Esophagus squamous epithelium (tissue), 5 donors: ENCODE measurements around the gene PLIN5. TPM values are rescaled to one million over a fixed set of nuclear protein-coding genes. Genes with fewer than 3 reads are reported as not detected.

Experiments
- DNase-seq: peaks from one replicate; lab custom pipeline; 2025; lab: John Stamatoyannopoulos, UW
- H3K27ac ChIP-seq, 4 donors: fragments of 200-600 bp; sonication (generic); one replicate each; pipeline ENCODE4 v1.5.1; 2016 to 2019; ENCODE audit warnings: mild to moderate bottlenecking in 1 of 4
- H3K27me3 ChIP-seq, 4 donors: fragments of 200-600 bp; sonication (generic); 1 replicate in 3 of 4; 2 replicates in 1 of 4; pipeline versions ENCODE4 v1.5.1 to v1.6.0; 2017 to 2021; ENCODE audit warnings: antibody characterized with exemption in 1 of 4
- H3K36me3 ChIP-seq, 3 donors: fragments of 200-600 bp; sonication (generic); one replicate each; pipeline ENCODE4 v1.5.1; 2016 to 2019
- H3K4me1 ChIP-seq, 3 donors: fragments of 200-600 bp; sonication (generic); one replicate each; pipeline ENCODE4 v1.5.1; 2017 to 2019
- H3K4me3 ChIP-seq, 4 donors: fragments of 200-600 bp; sonication (generic); 1 replicate in 3 of 4; 2 replicates in 1 of 4; pipeline ENCODE4 v1.5.1; 2016 to 2019; ENCODE audit warnings: mild to moderate bottlenecking in 2 of 4, moderate library complexity in 1 of 4
- H3K9me3 ChIP-seq, 3 donors: fragments of 200-600 bp; sonication (generic); one replicate each; pipeline ENCODE4 v1.5.1; 2016 to 2019
- POLR2A ChIP-seq, 4 donors: fragments of 450-650 bp; IDR thresholded peaks; one replicate each; pipeline ENCODE4 v1.6.1; 2017; ENCODE audit warnings: antibody characterized with exemption in 4 of 4, mild to moderate bottlenecking in 4 of 4, moderate library complexity in 3 of 4
- WGBS, 2 donors: methylation state at CpG; one replicate each; pipeline ENCODE4 v1.1.5; 2018; 5-methylcytosine and 5-hydroxymethylcytosine counted together
- intact Hi-C: fragments of 100-400 bp; cut with DNase I; formaldehyde crosslinking; loops from one replicate; pipeline ENCODE4 v1.15.0; 2022
- total RNA-seq, 4 donors: library from RNA; depleted of rRNA; stranded (reverse); fragments of >200 nt; gene quantifications; one replicate each; pipeline ENCODE4 v1.1.0, GENCODE V29; 2016
- TF ChIP-seq, protein P1 (sequence below), 6 experiments: fragments of 450-650 bp in 4 of 6; fragments of 200-600 bp in 2 of 6; sonication (generic) in 2 of 6; IDR thresholded peaks; one replicate each; pipeline ENCODE4 v1.5.1; 2016 to 2019; ENCODE audit warnings: antibody characterized with exemption in 6 of 6, mild to moderate bottlenecking in 4 of 6, moderate library complexity in 4 of 6
- donor health status: DM: yes; HTN: yes; CAD: no.

Gene PLIN5
- total RNA-seq, 4 donors from 2014 or later = 1.9 to 12.9 (median 5.2) TPM

DNA sequence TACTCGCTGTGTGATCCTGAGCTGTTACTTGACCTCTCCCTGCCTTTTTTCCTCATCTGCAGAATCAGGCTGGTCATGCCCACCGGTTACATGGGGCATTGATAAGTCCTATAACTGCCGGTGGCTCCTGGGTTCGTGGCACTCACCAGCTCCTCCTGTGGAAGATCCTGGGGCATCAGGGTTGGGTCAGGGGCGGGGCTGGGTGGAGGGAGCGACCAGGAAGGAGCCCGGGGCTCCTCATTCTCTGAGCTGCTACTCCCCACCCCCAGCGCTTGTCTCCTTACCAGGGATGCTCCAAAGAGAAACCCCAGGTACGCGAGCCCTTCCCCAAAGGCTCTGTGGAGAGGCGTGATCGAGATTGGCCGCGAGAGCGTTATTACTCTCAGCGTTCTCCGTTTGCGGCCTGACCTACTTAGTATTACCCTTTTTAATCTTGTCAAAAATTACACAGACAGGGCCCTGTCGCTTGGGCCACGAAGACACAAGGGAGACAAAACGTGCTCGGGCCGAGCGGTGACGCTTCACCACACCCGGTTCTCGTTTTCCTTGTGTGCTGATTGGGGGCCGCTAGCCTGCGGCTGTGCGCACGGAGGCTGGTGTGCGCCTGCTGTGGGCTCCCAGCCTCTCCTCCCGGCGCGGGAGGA, 52.2 kb downstream of the PLIN5 start:
- TF ChIP-seq, protein P1, sequence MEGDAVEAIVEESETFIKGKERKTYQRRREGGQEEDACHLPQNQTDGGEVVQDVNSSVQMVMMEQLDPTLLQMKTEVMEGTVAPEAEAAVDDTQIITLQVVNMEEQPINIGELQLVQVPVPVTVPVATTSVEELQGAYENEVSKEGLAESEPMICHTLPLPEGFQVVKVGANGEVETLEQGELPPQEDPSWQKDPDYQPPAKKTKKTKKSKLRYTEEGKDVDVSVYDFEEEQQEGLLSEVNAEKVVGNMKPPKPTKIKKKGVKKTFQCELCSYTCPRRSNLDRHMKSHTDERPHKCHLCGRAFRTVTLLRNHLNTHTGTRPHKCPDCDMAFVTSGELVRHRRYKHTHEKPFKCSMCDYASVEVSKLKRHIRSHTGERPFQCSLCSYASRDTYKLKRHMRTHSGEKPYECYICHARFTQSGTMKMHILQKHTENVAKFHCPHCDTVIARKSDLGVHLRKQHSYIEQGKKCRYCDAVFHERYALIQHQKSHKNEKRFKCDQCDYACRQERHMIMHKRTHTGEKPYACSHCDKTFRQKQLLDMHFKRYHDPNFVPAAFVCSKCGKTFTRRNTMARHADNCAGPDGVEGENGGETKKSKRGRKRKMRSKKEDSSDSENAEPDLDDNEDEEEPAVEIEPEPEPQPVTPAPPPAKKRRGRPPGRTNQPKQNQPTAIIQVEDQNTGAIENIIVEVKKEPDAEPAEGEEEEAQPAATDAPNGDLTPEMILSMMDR (IDR thresholded peaks at IDR 0.05) = no peak
- TF ChIP-seq POLR2A (IDR thresholded peaks at IDR 0.05) = no peak
- Histone ChIP-seq H3K36me3 (peaks cover 3 to 82% (median 8%) of the 10 kb centered on the region in 3 donors), H3K27ac (no peak overlapping the region), H3K9me3 (no peaks in the 10 kb centered on the region), H3K4me3 (no peak overlapping the region), H3K4me1 (no peaks in the 10 kb centered on the region), H3K27me3 (no peaks in the 10 kb centered on the region)
- intact Hi-C loops = no loop called here
- no peak for DNase-seq
- 90 to 92% methylated on average over 25 to 28 of the region's 35 CpGs for WGBS, 2 donors

DNA sequence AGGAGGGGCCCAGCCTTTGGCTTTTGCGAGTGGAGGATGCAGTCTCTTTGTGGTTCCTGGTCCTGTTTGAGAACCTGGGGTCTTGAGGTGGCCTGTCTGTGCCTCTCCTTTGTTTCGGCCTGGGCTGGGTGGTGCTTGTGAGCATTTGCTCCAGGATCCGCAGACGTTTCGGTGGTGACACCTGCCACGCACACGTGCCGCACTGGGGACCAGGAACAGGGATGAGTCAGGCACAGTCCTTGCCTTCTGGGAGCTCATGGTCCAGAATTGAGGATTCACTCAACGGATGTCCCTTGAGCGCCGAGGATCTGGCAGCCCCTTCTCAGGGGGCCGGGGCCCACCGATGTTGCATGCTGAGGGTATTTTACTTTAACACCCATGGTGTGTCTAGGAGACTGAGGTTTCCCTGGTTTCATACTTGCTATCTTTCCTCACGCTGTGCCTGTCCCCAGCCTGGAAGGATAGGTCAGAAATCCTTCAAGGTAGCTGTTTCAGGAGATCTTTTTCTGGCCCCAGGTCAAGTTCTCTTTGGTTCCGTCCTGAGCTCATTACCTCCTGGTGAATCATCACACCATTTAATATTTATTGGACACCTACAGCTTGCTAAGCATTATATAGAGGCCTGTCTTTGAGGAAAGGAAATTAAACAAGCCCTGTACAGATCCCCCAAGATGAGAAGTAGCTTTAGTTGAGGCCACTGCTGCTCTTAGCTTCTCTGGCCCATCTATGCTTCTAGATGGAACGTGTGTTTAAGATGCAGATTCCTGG, 57.8 kb downstream of the PLIN5 start:
- Histone ChIP-seq H3K4me1 (peaks cover 19 to 29% (median 21%) of the 10 kb centered on the region in 3 donors), H3K27ac (no peak overlapping the region), H3K9me3 (no peaks in the 10 kb centered on the region), H3K36me3 (peaks cover 15 to 67% (median 15%) of the 10 kb centered on the region in 3 donors), H3K4me3 (no peak overlapping the region), H3K27me3 (no peaks in the 10 kb centered on the region)
- DNase-seq = no peak
- intact Hi-C loops = no loop called here
- TF ChIP-seq, protein P1 (IDR thresholded peaks at IDR 0.05) = no peak
- TF ChIP-seq POLR2A (IDR thresholded peaks at IDR 0.05) = no peak
- WGBS, 2 donors = 80 to 85% methylated on average over 7 to 14 of the region's 16 CpGs

DNA sequence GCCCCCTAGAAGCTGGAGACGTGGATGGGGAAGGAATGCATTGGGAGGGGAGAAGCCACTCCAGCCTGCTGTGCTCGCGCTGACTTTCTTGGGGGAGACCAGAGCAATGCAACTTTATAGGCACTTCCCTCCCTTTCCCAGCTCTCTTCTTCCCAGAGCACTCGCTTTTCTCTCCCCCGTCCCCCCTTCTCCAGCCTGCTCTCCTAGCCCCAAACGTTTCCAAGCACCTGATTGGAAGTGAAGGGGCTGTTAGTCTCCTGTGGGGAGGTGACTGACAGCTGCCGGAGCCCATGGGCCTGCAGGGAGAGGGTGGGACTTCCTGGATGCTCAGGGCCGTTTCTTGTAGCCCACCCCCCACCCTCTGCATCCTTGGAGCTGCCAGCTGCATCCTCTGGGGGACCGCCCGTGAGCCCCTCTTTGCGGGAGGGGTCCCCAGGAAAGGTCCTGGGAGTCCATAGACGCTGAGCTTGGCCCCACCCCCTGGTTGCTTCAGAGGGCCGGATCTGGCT, 60.5 kb downstream of the PLIN5 start:
- H3K4me1 ChIP-seq = peaks cover 23 to 37% (median 25%) of the 10 kb centered on the region in 3 donors
- TF ChIP-seq, protein P1 (IDR thresholded peaks at IDR 0.05) = no peak
- no peaks in the 10 kb centered on the region for H3K9me3 ChIP-seq
- H3K4me3 ChIP-seq = peak overlapping the region in 3 of 4 donors; percentile 1 to 93 (median 88)
- 28 to 36% methylated on average over 5 to 6 of the region's 13 CpGs for WGBS, 2 donors
- peak overlapping the region in 1 of 4 donors; percentile 17 for H3K27ac ChIP-seq
- peaks cover 14 to 46% (median 15%) of the 10 kb centered on the region in 3 donors for H3K36me3 ChIP-seq
- no peak for DNase-seq
- intact Hi-C loops = no loop called here
- H3K27me3 ChIP-seq = no peaks in the 10 kb centered on the region

DNA sequence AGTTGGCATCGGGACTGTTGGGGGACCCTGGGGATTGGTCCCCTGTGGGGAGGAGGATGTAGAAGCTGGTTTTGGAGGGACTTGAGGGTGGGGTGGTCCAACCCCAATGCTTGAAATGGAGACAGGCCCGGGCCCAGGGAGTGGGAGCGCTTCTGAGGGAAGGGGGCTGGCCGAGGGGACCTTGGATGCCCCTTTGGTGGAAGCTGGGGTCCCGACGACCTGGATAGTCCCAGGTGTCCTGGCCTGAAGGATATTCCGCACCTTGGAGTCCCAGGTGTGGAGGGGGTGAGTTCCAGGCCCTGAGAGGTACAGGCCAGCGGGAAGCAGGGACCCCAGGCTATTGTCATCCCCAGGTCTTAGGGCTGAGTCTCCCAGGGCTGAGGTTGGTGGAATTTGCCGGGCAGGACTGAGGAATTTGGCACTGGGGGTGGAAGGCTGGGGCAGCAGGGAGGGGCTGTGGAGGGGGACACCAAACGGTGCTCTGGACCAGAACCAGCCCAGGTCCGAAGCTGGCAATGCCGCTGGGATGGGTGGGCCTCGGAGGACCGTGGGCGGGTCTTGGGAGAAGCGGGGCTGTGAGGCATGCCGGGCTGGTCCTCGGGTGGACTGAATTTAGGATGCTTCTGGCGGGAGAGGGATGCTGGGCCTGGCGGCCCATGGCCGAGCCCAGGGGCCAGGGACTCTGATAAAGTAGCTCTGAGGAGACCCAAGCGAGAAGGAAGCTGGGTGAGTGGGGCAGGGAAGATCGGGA, 61.1 kb downstream of the PLIN5 start:
- peak overlapping the region in 3 of 4 donors; percentile 1 to 93 (median 88) for H3K4me3 ChIP-seq
- TF ChIP-seq, protein P1 (IDR thresholded peaks at IDR 0.05) = no peak
- TF ChIP-seq POLR2A (IDR thresholded peaks at IDR 0.05) = no peak
- DNase-seq = no peak
- H3K27me3 ChIP-seq = no peaks in the 10 kb centered on the region
- H3K36me3 ChIP-seq = peaks cover 14 to 40% (median 15%) of the 10 kb centered on the region in 3 donors
- peaks cover 23 to 37% (median 25%) of the 10 kb centered on the region in 3 donors for H3K4me1 ChIP-seq
- intact Hi-C loops = no loop called here
- 22 to 41% methylated on average over 15 to 16 of the region's 23 CpGs for WGBS, 2 donors
- H3K27ac ChIP-seq = peak overlapping the region in 1 of 4 donors; percentile 17
- no peaks in the 10 kb centered on the region for H3K9me3 ChIP-seq
